HL-60 (cell line): ENCODE results near the gene C12orf56.

Experiments used
- DNase-seq, 2 experiments: peaks; one replicate each; pipeline ENCODE4 v3.0.0-alpha.2; 2010 to 2020; ENCODE audit warnings: low read depth in 1 of 2, low spot score in 1 of 2
- H3K27ac ChIP-seq: fragments of 250-450 bp; sonication (Bioruptor Pico); replicated peaks from 2 replicates; pipeline ENCODE4 v1.5.1; 2020; ENCODE audit warnings: mild to moderate bottlenecking, moderate library complexity
- H3K27me3 ChIP-seq: fragments of 250-450 bp; sonication (Bioruptor Pico); 2 replicates; pipeline ENCODE4 v1.5.1; 2021; ENCODE audit warnings: mild to moderate bottlenecking, moderate library complexity; ENCODE audit not compliant: insufficient read depth, poor library complexity, severe bottlenecking
- H3K4me3 ChIP-seq: replicated peaks from 2 replicates; pipeline ENCODE4 v1.5.1; 2011; ENCODE audit warnings: mild to moderate bottlenecking, control low read depth, low read length; ENCODE audit not compliant: insufficient read depth
- GABPA ChIP-seq: IDR thresholded peaks from 2 replicates; pipeline ENCODE4 v1.6.1; 2012; ENCODE audit warnings: low read depth
- POLR2AphosphoS5 ChIP-seq: IDR thresholded peaks from 2 replicates; pipeline ENCODE4 v1.6.1; 2012; ENCODE audit warnings: low read depth
- SPI1 ChIP-seq: IDR thresholded peaks from 2 replicates; pipeline ENCODE4 v1.6.1; 2012; ENCODE audit warnings: low read depth, mild to moderate bottlenecking, borderline replicate concordance
- TF ChIP-seq, protein P1 (sequence below): IDR thresholded peaks from 2 replicates; pipeline ENCODE4 v1.6.1; 2012; ENCODE audit warnings: low read depth; ENCODE audit not compliant: insufficient replicate concordance
- TF ChIP-seq, protein P2 (sequence below): IDR thresholded peaks from one replicate; pipeline ENCODE4 v1.5.1; 2011; ENCODE audit warnings: low read length, control low read depth, inconsistent platforms; ENCODE audit not compliant: insufficient read depth

The C12orf56 gene

DNA sequence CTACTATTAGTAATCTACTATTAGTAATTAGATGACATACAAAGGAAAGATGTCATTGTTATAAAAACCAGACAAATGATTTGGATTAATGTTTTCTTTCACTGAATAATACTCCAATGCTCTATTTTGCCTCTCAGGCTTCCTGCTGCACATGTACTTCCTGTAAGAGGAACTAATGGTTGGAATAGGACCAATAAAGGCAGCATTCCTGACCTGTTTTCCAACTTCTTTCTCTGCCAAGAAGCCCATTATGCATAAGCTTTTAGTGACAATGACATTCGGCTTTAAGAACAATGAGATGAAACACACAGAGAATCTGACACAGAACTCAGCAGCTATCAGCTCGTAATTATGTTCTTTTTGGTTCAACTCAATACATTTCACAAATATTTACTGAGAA is 5.2 kb upstream of the C12orf56 start:
- DNase-seq, result no peak
- no peak overlapping the region for H3K27ac ChIP-seq
- no peak overlapping the region for H3K4me3 ChIP-seq
- H3K27me3 ChIP-seq, result peaks cover 11% of the 10 kb centered on the region
- TF ChIP-seq, protein P1, sequence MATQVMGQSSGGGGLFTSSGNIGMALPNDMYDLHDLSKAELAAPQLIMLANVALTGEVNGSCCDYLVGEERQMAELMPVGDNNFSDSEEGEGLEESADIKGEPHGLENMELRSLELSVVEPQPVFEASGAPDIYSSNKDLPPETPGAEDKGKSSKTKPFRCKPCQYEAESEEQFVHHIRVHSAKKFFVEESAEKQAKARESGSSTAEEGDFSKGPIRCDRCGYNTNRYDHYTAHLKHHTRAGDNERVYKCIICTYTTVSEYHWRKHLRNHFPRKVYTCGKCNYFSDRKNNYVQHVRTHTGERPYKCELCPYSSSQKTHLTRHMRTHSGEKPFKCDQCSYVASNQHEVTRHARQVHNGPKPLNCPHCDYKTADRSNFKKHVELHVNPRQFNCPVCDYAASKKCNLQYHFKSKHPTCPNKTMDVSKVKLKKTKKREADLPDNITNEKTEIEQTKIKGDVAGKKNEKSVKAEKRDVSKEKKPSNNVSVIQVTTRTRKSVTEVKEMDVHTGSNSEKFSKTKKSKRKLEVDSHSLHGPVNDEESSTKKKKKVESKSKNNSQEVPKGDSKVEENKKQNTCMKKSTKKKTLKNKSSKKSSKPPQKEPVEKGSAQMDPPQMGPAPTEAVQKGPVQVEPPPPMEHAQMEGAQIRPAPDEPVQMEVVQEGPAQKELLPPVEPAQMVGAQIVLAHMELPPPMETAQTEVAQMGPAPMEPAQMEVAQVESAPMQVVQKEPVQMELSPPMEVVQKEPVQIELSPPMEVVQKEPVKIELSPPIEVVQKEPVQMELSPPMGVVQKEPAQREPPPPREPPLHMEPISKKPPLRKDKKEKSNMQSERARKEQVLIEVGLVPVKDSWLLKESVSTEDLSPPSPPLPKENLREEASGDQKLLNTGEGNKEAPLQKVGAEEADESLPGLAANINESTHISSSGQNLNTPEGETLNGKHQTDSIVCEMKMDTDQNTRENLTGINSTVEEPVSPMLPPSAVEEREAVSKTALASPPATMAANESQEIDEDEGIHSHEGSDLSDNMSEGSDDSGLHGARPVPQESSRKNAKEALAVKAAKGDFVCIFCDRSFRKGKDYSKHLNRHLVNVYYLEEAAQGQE, result no peak
- TF ChIP-seq SPI1 (no peak), POLR2AphosphoS5 (no peak), GABPA (no peak)
- TF ChIP-seq, protein P2, sequence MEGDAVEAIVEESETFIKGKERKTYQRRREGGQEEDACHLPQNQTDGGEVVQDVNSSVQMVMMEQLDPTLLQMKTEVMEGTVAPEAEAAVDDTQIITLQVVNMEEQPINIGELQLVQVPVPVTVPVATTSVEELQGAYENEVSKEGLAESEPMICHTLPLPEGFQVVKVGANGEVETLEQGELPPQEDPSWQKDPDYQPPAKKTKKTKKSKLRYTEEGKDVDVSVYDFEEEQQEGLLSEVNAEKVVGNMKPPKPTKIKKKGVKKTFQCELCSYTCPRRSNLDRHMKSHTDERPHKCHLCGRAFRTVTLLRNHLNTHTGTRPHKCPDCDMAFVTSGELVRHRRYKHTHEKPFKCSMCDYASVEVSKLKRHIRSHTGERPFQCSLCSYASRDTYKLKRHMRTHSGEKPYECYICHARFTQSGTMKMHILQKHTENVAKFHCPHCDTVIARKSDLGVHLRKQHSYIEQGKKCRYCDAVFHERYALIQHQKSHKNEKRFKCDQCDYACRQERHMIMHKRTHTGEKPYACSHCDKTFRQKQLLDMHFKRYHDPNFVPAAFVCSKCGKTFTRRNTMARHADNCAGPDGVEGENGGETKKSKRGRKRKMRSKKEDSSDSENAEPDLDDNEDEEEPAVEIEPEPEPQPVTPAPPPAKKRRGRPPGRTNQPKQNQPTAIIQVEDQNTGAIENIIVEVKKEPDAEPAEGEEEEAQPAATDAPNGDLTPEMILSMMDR, result no peak

DNA sequence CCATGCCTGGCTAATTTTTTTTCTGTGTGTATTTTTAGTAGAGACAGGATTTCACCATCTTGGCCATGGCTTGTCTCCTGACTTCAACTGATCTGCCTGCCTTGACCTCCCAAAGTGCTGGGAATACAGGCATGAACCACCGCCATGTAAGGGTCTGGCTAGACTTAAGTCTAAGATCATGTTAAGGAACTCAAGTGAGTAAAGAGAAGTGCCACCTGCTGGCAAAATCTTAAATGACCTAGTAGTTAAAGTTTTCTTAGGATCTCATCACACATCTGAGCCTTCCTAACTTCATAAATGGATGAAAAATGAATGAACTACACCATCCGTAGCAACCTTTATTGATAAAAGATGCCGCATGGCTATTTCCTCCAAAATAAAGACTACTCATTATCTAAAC is 1.7 kb upstream of the C12orf56 start:
- TF ChIP-seq GABPA, result no peak
- TF ChIP-seq, protein P2, result peak; percentile 9
- TF ChIP-seq SPI1, result no peak
- TF ChIP-seq POLR2AphosphoS5, result no peak
- Histone ChIP-seq H3K4me3 (no peak overlapping the region), H3K27me3 (peaks cover 23% of the 10 kb centered on the region), H3K27ac (no peak overlapping the region)
- peak in 1 of 2 experiments; percentile 17 for DNase-seq

DNA sequence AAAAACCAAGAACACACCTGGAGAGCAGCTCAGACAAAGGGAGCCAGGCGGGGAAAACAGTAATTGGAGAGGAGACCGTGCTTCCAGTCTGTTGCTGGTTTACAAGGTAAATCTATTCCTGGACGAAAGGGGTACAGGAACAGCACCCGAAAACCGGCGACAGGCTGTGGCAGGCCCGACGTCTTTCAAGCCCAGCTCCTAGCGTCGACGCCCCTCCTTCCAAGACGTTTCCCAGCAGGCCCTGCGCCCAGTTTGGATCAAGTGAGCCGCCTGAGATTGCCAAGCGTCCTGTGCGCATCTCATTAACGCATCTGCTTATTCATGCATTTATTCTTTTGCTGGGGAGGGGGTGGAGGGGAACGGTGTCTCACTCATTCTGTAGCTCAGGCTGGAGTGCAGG is 1.4 kb downstream of the C12orf56 start:
- Histone ChIP-seq H3K27me3 (peaks cover 23% of the 10 kb centered on the region), H3K27ac (no peak overlapping the region), H3K4me3 (no peak overlapping the region)
- DNase-seq, result no peak
- TF ChIP-seq SPI1, result no peak
- TF ChIP-seq GABPA, result no peak
- TF ChIP-seq, protein P2, result no peak

DNA sequence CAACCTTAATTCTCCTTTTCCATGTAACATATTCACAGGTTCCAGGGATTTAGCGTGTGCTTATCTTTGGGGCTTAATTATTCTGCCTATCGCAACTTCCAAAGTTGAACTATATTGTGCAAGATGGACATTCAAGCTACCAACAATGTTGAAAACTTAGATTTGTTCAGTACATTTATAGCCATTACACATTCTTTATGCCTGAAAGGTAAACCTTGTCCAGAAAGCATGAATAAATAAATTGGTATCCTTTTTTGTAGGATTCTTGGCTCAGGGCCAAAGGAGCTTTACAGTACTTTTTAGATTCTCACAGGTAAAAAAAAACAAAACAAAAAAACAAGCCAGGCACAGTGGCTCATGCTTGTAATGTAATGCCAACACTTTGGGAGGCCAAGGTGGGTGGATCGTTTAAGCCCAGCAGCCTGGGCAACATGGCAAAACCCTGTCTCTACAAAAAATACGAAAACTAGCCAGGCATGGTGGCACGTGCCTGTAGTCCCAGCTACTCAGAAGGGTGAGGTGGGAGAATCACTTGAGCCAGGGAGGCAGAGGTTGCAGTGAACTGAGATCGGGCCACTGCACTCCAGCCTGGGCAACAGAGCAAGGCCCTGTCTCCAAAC is 3.3 kb downstream of the C12orf56 start:
- no peak for DNase-seq
- TF ChIP-seq, protein P1, result no peak
- TF ChIP-seq, protein P2, result no peak
- Histone ChIP-seq H3K4me3 (no peak overlapping the region), H3K27me3 (peaks cover 23% of the 10 kb centered on the region), H3K27ac (no peak overlapping the region)
